Stimulated activated CD4-positive, alpha-beta T cell treated with anti-CD3 and anti-CD28 coated beads, Interleukin-4, amount 100 ng/mL, for 48 hours (primary cell): ENCODE results near the gene UBALD2.

ENCODE experiments used
- DNase-seq, 2 donors: peaks; one replicate each; pipeline ENCODE4 v3.0.0-alpha.2; 2020; ENCODE audit warnings: low read depth in 2 of 2

UBALD2 gene

DNA sequence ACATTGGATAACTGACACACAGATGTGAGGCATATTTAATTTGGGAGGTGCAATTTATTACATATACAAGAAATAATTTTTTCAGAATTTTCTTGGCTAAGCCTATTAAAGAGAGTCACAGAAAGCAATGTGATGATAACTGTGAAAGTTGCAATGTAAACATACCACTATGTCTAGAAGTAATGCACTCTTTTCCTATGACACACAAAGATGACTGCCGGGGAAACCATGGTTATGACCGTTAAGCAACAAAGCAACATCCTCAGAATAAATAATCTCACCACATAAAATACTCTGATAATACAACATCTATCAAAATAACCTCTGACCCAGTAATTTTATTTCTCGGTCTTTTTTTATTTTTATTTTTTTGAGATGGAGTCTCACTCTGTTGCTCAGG, 53.4 kb downstream of the UBALD2 start:
- no peak for DNase-seq
